Esophagus muscularis mucosa (tissue), 4 donors: ENCODE measurements around the gene THADA. TPM values are rescaled to one million over a fixed set of nuclear protein-coding genes. Genes with fewer than 3 reads are reported as not detected.

Experiments
- DNase-seq: peaks from one replicate; pipeline ENCODE4 v3.0.0-alpha.2; 2017; ENCODE audit errors: extremely low spot score
- H3K27ac ChIP-seq, 4 donors: fragments of 200-600 bp; sonication (generic); replicated peaks in 1 of 4; 1 replicate in 3 of 4; 2 replicates in 1 of 4; pipeline ENCODE4 v1.5.1; 2016 to 2019; ENCODE audit warnings: mild to moderate bottlenecking in 1 of 4
- H3K27me3 ChIP-seq, 4 donors: fragments of 200-600 bp; sonication (generic); one replicate each; pipeline versions ENCODE4 v1.5.1 to v1.6.0; 2016 to 2019
- H3K36me3 ChIP-seq, 4 donors: fragments of 200-600 bp; sonication (generic); one replicate each; pipeline ENCODE4 v1.5.1; 2016 to 2019
- H3K4me1 ChIP-seq, 4 donors: fragments of 200-600 bp; sonication (generic); one replicate each; pipeline ENCODE4 v1.5.1; 2016 to 2019
- H3K4me3 ChIP-seq, 4 donors: fragments of 200-600 bp; sonication (generic); 1 replicate in 2 of 4; 2 replicates in 2 of 4; pipeline ENCODE4 v1.5.1; 2016 to 2019; ENCODE audit warnings: mild to moderate bottlenecking in 4 of 4, moderate library complexity in 1 of 4
- H3K9me3 ChIP-seq, 4 donors: fragments of 200-600 bp; sonication (generic); 1 replicate in 3 of 4; 2 replicates in 1 of 4; pipeline ENCODE4 v1.5.1; 2016 to 2019
- CTCF ChIP-seq, 3 experiments: fragments of 200-600 bp in 2 of 3; fragments of 450-650 bp in 1 of 3; sonication (generic) in 2 of 3; IDR thresholded peaks; one replicate each; pipeline ENCODE4 v1.5.1; 2017 to 2019; ENCODE audit warnings: antibody characterized with exemption in 3 of 3, mild to moderate bottlenecking in 2 of 3, moderate library complexity in 1 of 3
- EP300 ChIP-seq: sonication (generic); formaldehyde crosslinking; IDR thresholded peaks from one replicate; pipeline ENCODE4 v1.6.1; 2017; ENCODE audit warnings: antibody characterized with exemption
- POLR2A ChIP-seq: fragments of 450-650 bp; IDR thresholded peaks from one replicate; pipeline ENCODE4 v1.6.1; 2017; ENCODE audit warnings: antibody characterized with exemption, moderate library complexity, mild to moderate bottlenecking, low read depth
- POLR2AphosphoS5 ChIP-seq, 2 donors: sonication (generic); formaldehyde crosslinking; IDR thresholded peaks; one replicate each; pipeline ENCODE4 v1.6.1; 2017; ENCODE audit warnings: antibody characterized with exemption in 2 of 2
- WGBS: methylation state at CpG from one replicate; pipeline ENCODE4 v1.1.5; 2018; 5-methylcytosine and 5-hydroxymethylcytosine counted together
- intact Hi-C: fragments of 100-400 bp; cut with DNase I; formaldehyde crosslinking; loops from one replicate; pipeline ENCODE4 v1.15.1; 2023
- total RNA-seq, 4 donors: library from RNA; depleted of rRNA; stranded (reverse); fragments of >200 nt; gene quantifications; one replicate each; pipeline versions ENCODE4 v1.1.0 to v1.2.1, GENCODE V29; 2016

The THADA gene
- total RNA-seq, 4 donors from 2014 or later: 17.2 to 28.7 (median 21.3) TPM

DNA sequence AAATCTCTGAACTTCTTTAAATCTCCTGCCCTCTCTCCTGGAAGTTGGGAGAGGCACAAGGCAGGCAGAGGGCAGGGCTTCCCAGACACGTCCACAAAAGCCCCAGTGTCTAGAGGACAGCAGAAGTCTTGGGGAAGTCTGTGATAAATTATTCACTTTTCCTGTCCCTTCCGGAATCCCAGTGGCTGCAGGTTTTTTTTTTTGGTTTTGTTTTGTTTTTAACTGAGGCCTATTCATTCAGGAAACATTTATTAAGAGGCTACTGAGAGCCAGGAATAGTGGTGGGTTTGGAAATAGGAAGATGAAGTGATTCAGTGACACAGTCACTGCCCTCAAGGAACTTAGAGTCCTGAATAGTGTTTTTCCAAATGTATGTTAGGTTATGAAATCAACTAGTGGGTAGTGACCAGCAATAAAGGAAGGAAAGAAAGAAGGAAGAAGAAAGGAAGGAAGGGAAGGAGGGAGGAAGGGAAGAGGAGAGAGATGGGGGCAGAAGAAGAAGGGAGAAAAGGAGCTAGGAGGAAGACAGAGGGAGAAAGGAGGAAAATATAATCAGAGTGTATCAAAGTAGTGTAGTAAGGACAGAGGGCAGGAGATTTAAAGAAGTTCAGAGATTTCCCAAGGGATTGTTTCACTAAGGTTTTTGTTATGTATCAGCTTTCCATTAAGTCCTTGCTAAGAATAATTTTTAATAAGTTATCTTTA, 270.6 kb downstream of the THADA start:
- Histone ChIP-seq H3K36me3 (peaks cover 0 to 2% (median 0%) of the 10 kb centered on the region in 4 donors), H3K4me1 (peaks cover 47 to 72% (median 67%) of the 10 kb centered on the region in 4 donors), H3K4me3 (no peak overlapping the region), H3K27ac (peak overlapping the region; percentile 77 to 83 (median 82)), H3K27me3 (no peaks in the 10 kb centered on the region), H3K9me3 (no peaks in the 10 kb centered on the region)
- TF ChIP-seq CTCF (IDR thresholded peaks at IDR 0.05) (no peak), POLR2AphosphoS5 (IDR thresholded peaks at IDR 0.05) (no peak), EP300 (no peak)
- DNase-seq: no peak
- 33% methylated on average over 2 of the region's 2 CpGs for WGBS
- intact Hi-C loops: no loop called here

- Histone ChIP-seq H3K4me3 (no peak overlapping the region), H3K27ac (peak overlapping the region; percentile 77 to 83 (median 82)), H3K9me3 (no peaks in the 10 kb centered on the region), H3K36me3 (peaks cover 0 to 8% (median 0%) of the 10 kb centered on the region in 4 donors), H3K4me1 (peaks cover 40 to 69% (median 62%) of the 10 kb centered on the region in 4 donors), H3K27me3 (no peaks in the 10 kb centered on the region)
- WGBS: 42% methylated on average over 8 of the region's 8 CpGs
- intact Hi-C loops: no loop called here
- TF ChIP-seq EP300: no peak
- TF ChIP-seq POLR2AphosphoS5 (IDR thresholded peaks at IDR 0.05): peak in 1 of 2 donors; percentile 36
- DNase-seq: no peak
Observed at GRCh38 chr2:43324259-43325106, 271.4 kb downstream of the THADA start.

DNA sequence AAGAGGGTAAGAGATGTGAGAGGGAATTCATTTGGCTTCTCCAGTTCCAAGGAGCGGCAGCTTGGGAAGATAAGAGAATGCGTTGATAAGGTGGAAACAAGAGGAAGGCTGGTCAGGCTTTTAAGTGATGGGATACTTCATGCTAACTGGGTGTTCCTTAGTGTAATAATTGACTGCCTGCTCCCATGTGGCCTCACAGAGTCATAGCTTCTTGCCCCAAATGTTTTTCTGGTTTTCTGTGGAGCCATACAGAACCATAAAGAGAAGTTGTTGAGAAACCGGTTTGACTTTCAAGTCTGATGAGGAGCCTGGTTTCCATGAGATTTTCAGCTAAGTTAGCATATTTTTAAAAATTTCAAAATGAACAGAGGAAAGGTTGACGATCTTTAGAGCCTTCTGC, 272.0 kb downstream of the THADA start:
- peaks cover 0 to 9% (median 0%) of the 10 kb centered on the region in 4 donors for H3K36me3 ChIP-seq
- H3K4me1 ChIP-seq: peaks cover 33 to 65% (median 62%) of the 10 kb centered on the region in 4 donors
- WGBS: 76% methylated on average over 4 of the region's 4 CpGs
- no peaks in the 10 kb centered on the region for H3K27me3 ChIP-seq
- peak overlapping the region; percentile 77 to 83 (median 82) for H3K27ac ChIP-seq
- no peak for TF ChIP-seq POLR2AphosphoS5 (IDR thresholded peaks at IDR 0.05)
- TF ChIP-seq EP300: no peak
- no peak for TF ChIP-seq POLR2A
- no peak for TF ChIP-seq CTCF (IDR thresholded peaks at IDR 0.05)
- no peaks in the 10 kb centered on the region for H3K9me3 ChIP-seq
- intact Hi-C loops: no loop called here
- no peak for DNase-seq
- H3K4me3 ChIP-seq: no peak overlapping the region

- WGBS: 95% methylated on average over 1 of the region's 1 CpG
- intact Hi-C loops: no loop called here
- Histone ChIP-seq H3K27me3 (no peaks in the 10 kb centered on the region), H3K4me1 (peaks cover 20 to 44% (median 40%) of the 10 kb centered on the region in 4 donors), H3K9me3 (no peaks in the 10 kb centered on the region), H3K36me3 (peaks cover 0 to 9% (median 0%) of the 10 kb centered on the region in 4 donors), H3K27ac (no peak overlapping the region), H3K4me3 (no peak overlapping the region)
- TF ChIP-seq POLR2AphosphoS5 (IDR thresholded peaks at IDR 0.05) (no peak), CTCF (IDR thresholded peaks at IDR 0.05) (no peak), POLR2A (no peak), EP300 (no peak)
- DNase-seq: no peak
Observed at GRCh38 chr2:43321446-43321845, 274.4 kb downstream of the THADA start.

GRCh38 chr2:43319541-43319940, 276.3 kb downstream of the THADA start:
- no peak overlapping the region for H3K27ac ChIP-seq
- H3K36me3 ChIP-seq: peaks cover 0 to 9% (median 0%) of the 10 kb centered on the region in 4 donors
- peaks cover 10 to 31% (median 29%) of the 10 kb centered on the region in 4 donors for H3K4me1 ChIP-seq
- no peaks in the 10 kb centered on the region for H3K9me3 ChIP-seq
- H3K4me3 ChIP-seq: no peak overlapping the region
- DNase-seq: no peak
- 61% methylated on average over 2 of the region's 2 CpGs for WGBS
- TF ChIP-seq CTCF (IDR thresholded peaks at IDR 0.05) (no peak), POLR2AphosphoS5 (IDR thresholded peaks at IDR 0.05) (no peak), EP300 (no peak), POLR2A (no peak)
- H3K27me3 ChIP-seq: no peaks in the 10 kb centered on the region
- intact Hi-C loops: no loop called here
